GM23248 (cell line): Measurements from ENCODE around the gene PRDM16. TPM values are rescaled to one million over a fixed set of nuclear protein-coding genes. Genes with fewer than 3 reads are reported as not detected.

Source experiments
- DNase-seq: peaks from one replicate; pipeline ENCODE4 v3.0.0-alpha.2; 2015
- H2AFZ ChIP-seq: fragments of 200-600 bp; sonication (generic); 2 replicates; pipeline ENCODE4 v1.6.1; 2016; ENCODE audit warnings: antibody characterized with exemption
- H3F3A ChIP-seq: fragments of 200-600 bp; sonication (generic); 2 replicates; pipeline ENCODE4 v1.6.1; 2016; ENCODE audit warnings: mild to moderate bottlenecking, antibody characterized with exemption, mixed run types; ENCODE audit not compliant: insufficient read depth
- H3K27ac ChIP-seq: fragments of 200-600 bp; sonication (generic); 2 replicates; pipeline ENCODE4 v1.5.1; 2016; ENCODE audit warnings: mild to moderate bottlenecking
- H3K27me3 ChIP-seq: fragments of 200-600 bp; sonication (generic); replicated peaks from 2 replicates; pipeline ENCODE4 v1.6.1; 2016; ENCODE audit warnings: mild to moderate bottlenecking; ENCODE audit not compliant: insufficient read depth
- H3K36me3 ChIP-seq: fragments of 200-600 bp; sonication (generic); 2 replicates; pipeline ENCODE4 v1.6.1; 2016; ENCODE audit warnings: low read depth, mild to moderate bottlenecking
- H3K4me1 ChIP-seq: fragments of 200-600 bp; sonication (generic); 2 replicates; pipeline ENCODE4 v1.6.1; 2016; ENCODE audit warnings: mild to moderate bottlenecking; ENCODE audit not compliant: insufficient read depth
- H3K4me2 ChIP-seq: fragments of 200-600 bp; sonication (generic); one replicate; pipeline ENCODE4 v1.6.1; 2016; ENCODE audit warnings: mild to moderate bottlenecking; ENCODE audit not compliant: unreplicated experiment
- H3K4me3 ChIP-seq: fragments of 200-600 bp; sonication (generic); 2 replicates; pipeline ENCODE4 v1.5.1; 2016; ENCODE audit warnings: mild to moderate bottlenecking
- H3K79me2 ChIP-seq: fragments of 200-600 bp; sonication (generic); 2 replicates; pipeline ENCODE4 v1.6.1; 2016; ENCODE audit warnings: mild to moderate bottlenecking; ENCODE audit not compliant: insufficient read depth
- H3K9ac ChIP-seq: fragments of 200-600 bp; sonication (generic); 2 replicates; pipeline ENCODE4 v1.6.1; 2016; ENCODE audit warnings: mild to moderate bottlenecking
- H3K9me2 ChIP-seq: fragments of 200-600 bp; sonication (generic); 2 replicates; pipeline ENCODE4 v1.6.1; 2016; ENCODE audit warnings: mixed run types, mild to moderate bottlenecking, moderate library complexity; ENCODE audit not compliant: insufficient read depth
- H3K9me3 ChIP-seq: fragments of 200-600 bp; sonication (generic); one replicate; pipeline ENCODE4 v1.6.1; 2017; ENCODE audit warnings: low read depth
- H4K20me1 ChIP-seq: fragments of 200-600 bp; sonication (generic); 2 replicates; pipeline ENCODE4 v1.6.0; 2016; ENCODE audit not compliant: insufficient read depth
- EZH2 ChIP-seq: fragments of 200-600 bp; sonication (generic); IDR thresholded peaks from 2 replicates; pipeline ENCODE4 v1.6.1; 2018; ENCODE audit warnings: antibody characterized with exemption, mild to moderate bottlenecking; ENCODE audit not compliant: insufficient read depth, poor library complexity, severe bottlenecking
- EZH2phosphoT487 ChIP-seq: fragments of 200-600 bp; sonication (generic); IDR thresholded peaks from 2 replicates; pipeline ENCODE4 v1.6.1; 2018; ENCODE audit warnings: antibody characterized with exemption, moderate library complexity, mild to moderate bottlenecking, low read depth; ENCODE audit not compliant: insufficient read depth
- WGBS, 2 experiments: methylation state at CpG; one replicate each; pipeline ENCODE4 v1.1.6; 2015 to 2017; ENCODE audit warnings: low lambda C conversion rate in 2 of 2, low coverage in 1 of 2; ENCODE audit errors: missing lambda C conversion rate in 2 of 2; 5-methylcytosine and 5-hydroxymethylcytosine counted together
- in situ Hi-C: fragments of 300-500 bp; cut with MboI; formaldehyde crosslinking; loops from 2 replicates; pipeline ENCODE4 v1.15.0; 2020
- polyA plus RNA-seq: library from polyadenylated mRNA; unstranded; fragments of >200 nt; fragmentation: Nextera tagmentation; extraction: Ambion mirVana; gene quantifications from 2 replicates; pipeline ENCODE4 v1.2.1, GENCODE V29; 2016
- total RNA-seq: library from RNA; depleted of rRNA; stranded (reverse); fragments of >200 nt; shearing (Covaris generic); gene quantifications from 2 replicates; pipeline ENCODE4 v1.2.3, GENCODE V29; 2014

PRDM16 gene
- total and polyA plus RNA-seq, 2 experiments from 2014 or later: 0.18 TPM; not detected in 1

- in situ Hi-C loops: no loop called here
- Histone ChIP-seq H3K36me3 (no peaks in the 10 kb centered on the region), H3K27ac (no peak overlapping the region), H3F3A (no peaks in the 10 kb centered on the region), H3K9me2 (no peaks in the 10 kb centered on the region), H3K4me1 (no peaks in the 10 kb centered on the region), H3K27me3 (no peaks in the 10 kb centered on the region), H3K9me3 (no peaks in the 10 kb centered on the region), H2AFZ (no peak overlapping the region), H3K9ac (no peak overlapping the region), H4K20me1 (no peaks in the 10 kb centered on the region), H3K4me2 (no peak overlapping the region), H3K79me2 (no peaks in the 10 kb centered on the region), H3K4me3 (no peak overlapping the region)
- WGBS, 2 experiments: 41 to 47% methylated on average over 10 of the region's 10 CpGs
- DNase-seq: no peak
- no peak for TF ChIP-seq EZH2phosphoT487
- TF ChIP-seq EZH2: no peak
These were observed 127.0 kb downstream of the PRDM16 start for GRCh38 chr1:3195966-3196515.

DNA sequence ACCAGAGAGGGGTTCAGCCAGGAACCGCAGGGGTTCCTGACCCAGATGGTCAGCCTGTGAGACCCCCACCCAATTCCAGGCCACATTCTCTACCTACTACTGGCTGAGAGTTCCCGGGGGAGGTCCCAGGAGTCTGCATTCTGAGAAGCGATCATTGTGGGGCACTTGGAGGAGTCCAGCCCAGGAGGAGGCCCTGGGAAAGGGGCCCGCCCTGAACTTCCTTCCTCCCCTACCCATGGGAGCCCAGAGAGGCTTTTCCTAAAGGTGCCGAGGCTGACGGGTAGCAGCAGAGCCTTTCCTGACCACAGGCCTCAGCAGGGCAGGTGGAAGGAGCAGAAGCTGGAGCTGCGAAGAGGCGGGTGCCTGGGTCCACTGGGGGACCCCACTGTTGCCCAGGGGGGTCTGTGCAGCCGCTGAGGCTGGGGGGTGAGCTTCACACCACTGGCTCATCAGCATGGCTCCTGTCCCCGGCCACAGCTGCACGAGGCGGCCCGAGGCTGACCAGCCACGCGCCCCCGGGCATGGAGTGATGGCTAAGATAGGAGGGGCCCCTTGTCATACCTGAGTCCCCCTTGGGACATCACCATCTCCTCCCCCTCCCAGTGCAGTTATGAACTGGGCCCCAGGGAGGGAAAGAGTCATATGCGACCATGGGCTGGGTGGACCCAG, 127.7 kb downstream of the PRDM16 start:
- Histone ChIP-seq H3K9me2 (no peaks in the 10 kb centered on the region), H3F3A (no peaks in the 10 kb centered on the region), H3K9me3 (no peaks in the 10 kb centered on the region), H3K79me2 (no peaks in the 10 kb centered on the region), H3K9ac (no peak overlapping the region), H3K36me3 (no peaks in the 10 kb centered on the region), H2AFZ (no peak overlapping the region), H3K4me3 (no peak overlapping the region), H4K20me1 (no peaks in the 10 kb centered on the region), H3K27ac (no peak overlapping the region), H3K4me2 (no peak overlapping the region), H3K27me3 (no peaks in the 10 kb centered on the region), H3K4me1 (no peaks in the 10 kb centered on the region)
- TF ChIP-seq EZH2 (no peak), EZH2phosphoT487 (no peak)
- no peak for DNase-seq
- in situ Hi-C loops: no loop called here
- 70% methylated on average over 17 of the region's 17 CpGs for WGBS, 2 experiments

GRCh38 chr1:3197781-3198316, 128.8 kb downstream of the PRDM16 start:
- no peaks in the 10 kb centered on the region for H3K9me3 ChIP-seq
- H2AFZ ChIP-seq: no peak overlapping the region
- TF ChIP-seq EZH2phosphoT487 (no peak), EZH2 (no peak)
- no peak overlapping the region for H3K9ac ChIP-seq
- H3K79me2 ChIP-seq: no peaks in the 10 kb centered on the region
- 71 to 76% methylated on average over 22 of the region's 22 CpGs for WGBS, 2 experiments
- in situ Hi-C loops: no loop called here
- H3K4me2 ChIP-seq: no peak overlapping the region
- H3K4me3 ChIP-seq: no peak overlapping the region
- H3K4me1 ChIP-seq: no peaks in the 10 kb centered on the region
- H3K36me3 ChIP-seq: no peaks in the 10 kb centered on the region
- H3F3A ChIP-seq: no peaks in the 10 kb centered on the region
- H3K27me3 ChIP-seq: no peaks in the 10 kb centered on the region
- no peak for DNase-seq
- no peak overlapping the region for H3K27ac ChIP-seq
- H4K20me1 ChIP-seq: no peaks in the 10 kb centered on the region
- H3K9me2 ChIP-seq: no peaks in the 10 kb centered on the region

DNA sequence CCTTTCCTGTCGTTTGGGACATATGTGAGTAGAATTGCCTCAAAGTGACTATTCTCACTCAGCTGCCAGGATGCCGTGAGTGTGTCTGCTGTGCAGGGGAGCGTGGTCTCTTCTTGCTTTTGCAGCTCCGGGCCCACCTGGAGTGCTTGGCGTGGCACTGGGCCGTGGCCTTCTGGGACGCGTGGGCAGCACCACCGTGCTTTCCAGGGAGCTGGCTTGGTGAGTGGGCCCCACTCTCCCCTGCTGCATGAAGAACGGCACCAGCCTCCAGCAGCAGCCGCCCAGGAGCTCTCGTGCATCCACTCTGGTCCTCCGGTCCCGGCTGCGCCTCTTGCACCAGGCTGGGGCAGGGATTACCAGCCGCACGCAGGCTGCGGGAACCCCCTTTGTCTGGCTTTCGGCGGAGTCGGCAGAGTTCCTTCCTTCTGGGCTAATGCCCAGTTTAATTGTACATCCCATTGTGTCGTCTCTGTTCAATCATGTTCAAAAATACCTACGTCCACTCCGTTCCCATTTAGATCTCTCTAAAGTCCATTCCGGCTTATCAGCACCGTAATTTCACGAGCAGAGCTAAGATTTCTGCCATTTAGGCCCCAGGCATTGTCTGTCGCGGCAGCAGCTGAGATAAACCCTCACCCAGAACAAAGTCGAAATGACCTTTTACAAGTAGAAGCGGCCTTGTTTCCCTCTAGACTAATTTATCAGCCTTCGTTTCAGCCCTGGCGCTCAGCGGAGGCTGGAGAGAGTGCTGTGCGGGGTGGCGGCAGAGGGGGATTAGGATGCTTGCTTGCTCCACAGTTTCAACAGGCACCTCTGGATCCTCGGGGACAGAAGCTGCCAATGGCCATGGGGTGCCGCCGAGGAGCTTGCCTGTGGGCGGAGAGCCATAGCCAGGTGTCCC, 129.6 kb downstream of the PRDM16 start:
- Histone ChIP-seq H3K9ac (no peak overlapping the region), H3K27ac (no peak overlapping the region)
- 69 to 72% methylated on average over 35 to 39 of the region's 40 CpGs for WGBS, 2 experiments

More for the DNA sequence above, 129.6 kb downstream of the PRDM16 start:
- TF ChIP-seq EZH2phosphoT487 (no peak), EZH2 (no peak)
- H3F3A ChIP-seq: no peaks in the 10 kb centered on the region
- no peaks in the 10 kb centered on the region for H3K9me3 ChIP-seq
- no peaks in the 10 kb centered on the region for H3K36me3 ChIP-seq
- H4K20me1 ChIP-seq: no peaks in the 10 kb centered on the region
- no peaks in the 10 kb centered on the region for H3K27me3 ChIP-seq
- in situ Hi-C loops: no loop called here
- no peak overlapping the region for H3K4me2 ChIP-seq
- no peak overlapping the region for H3K4me3 ChIP-seq
- no peak overlapping the region for H2AFZ ChIP-seq
- DNase-seq: no peak
- H3K79me2 ChIP-seq: no peaks in the 10 kb centered on the region
- no peaks in the 10 kb centered on the region for H3K4me1 ChIP-seq
- H3K9me2 ChIP-seq: no peaks in the 10 kb centered on the region
